ENCODE data around the gene PRMT7.
"Not testable (repeated sequence)": the region's sequence is repeated elsewhere in the genome, so short reads cannot be mapped to it uniquely, and the experiment has no call there.

PRMT7 gene

DNA sequence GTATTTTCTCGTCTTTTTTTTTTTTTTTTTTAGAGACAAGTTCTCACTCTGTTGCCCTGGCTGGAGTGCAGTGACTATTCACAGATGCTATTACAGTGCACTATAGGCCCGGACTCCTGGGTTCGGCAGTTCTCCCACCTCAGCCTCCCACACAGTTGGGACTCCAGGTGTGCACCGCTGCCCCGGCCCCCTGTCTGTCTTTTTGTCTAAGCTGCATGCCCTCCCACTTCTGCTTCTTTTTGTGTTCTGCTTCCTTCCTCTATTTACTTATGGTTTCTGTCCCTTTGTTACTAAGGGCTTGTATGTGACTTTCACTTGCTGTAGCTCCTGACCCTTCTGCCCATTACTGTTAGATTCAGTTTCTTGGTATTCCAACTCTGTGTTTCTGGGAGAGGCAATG, 26.0 kb upstream of the PRMT7 start:
- no peak for DNase-seq

- DNase-seq: no peak
Measured at GRCh38 chr16:68285683-68286082, 25.1 kb upstream of the PRMT7 start.

- no peak for DNase-seq
Measured at GRCh38 chr16:68286153-68287074, 24.4 kb upstream of the PRMT7 start.

GRCh38 chr16:68287276-68288251, 23.3 kb upstream of the PRMT7 start:
- DNase-seq: no peak

- no peak for DNase-seq
Measured at GRCh38 chr16:68288252-68288650, 22.6 kb upstream of the PRMT7 start.

GRCh38 chr16:68288796-68289195, 22.0 kb upstream of the PRMT7 start:
- not testable (repeated sequence) for DNase-seq

GRCh38 chr16:68289202-68289601, 21.6 kb upstream of the PRMT7 start:
- no peak for DNase-seq

- peak; percentile 52 to 55 for DNase-seq
Measured at GRCh38 chr16:68289621-68290329, 21.0 kb upstream of the PRMT7 start.

- DNase-seq: no peak
Measured at GRCh38 chr16:68290450-68290849, 20.4 kb upstream of the PRMT7 start.

DNA sequence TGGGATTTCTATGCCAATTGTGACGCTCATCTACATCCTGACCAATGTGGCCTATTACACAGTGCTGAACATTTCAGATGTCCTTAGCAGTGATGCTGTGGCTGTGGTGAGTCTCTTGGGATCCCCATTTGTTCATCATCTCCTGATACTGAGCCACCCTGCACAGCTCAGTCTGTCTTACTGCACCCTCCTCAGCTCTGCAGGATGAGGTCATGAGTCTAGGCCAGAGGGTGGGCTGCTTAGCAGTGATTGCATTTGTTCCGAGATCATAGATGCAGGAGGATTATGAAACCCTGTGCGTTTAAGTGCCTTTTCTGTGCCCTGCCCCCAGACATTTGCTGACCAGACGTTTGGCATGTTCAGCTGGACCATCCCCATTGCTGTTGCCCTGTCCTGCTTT, 19.6 kb upstream of the PRMT7 start:
- no peak for DNase-seq

DNA sequence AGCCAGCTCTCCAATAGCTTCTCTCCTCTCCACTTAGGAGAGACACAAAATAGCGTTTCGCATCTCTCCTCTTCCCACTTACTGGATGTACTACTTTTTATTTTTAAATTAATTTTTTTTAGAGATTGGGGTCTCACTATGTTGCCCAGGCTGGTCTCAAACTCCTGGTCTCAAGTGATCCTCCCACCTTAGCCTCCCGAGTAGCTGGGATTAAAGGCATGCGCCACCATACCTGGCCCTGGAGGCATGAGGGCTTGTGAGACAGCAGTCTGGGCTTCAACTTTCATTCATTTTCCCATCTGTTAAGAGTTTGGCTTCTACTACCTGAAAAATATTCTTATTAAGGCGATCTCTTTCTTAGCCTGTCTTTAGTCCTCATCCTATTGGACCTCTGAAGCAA, 18.4 kb upstream of the PRMT7 start:
- DNase-seq: no peak

GRCh38 chr16:68296291-68296690, 14.5 kb upstream of the PRMT7 start:
- no peak for DNase-seq

- no peak for DNase-seq
Measured at GRCh38 chr16:68296693-68297092, 14.1 kb upstream of the PRMT7 start.

DNA sequence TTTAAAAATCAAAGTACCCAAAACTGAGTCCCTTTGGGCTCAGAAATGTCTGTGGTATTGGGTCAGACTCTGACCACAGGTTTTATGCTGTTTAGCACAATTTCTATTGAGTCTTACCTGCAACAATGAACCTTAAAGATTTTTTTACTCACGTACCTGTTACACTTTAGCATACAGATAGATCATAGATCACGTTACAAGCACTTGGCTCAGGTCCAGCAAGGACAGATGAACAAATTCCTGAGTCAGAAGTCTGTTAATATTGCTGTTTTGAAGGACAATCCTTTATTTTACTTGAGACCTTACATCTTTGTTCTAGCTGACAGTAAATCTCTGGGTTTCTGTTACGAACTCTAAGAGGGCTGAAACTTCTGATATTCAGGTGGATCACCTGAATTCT, 12.9 kb upstream of the PRMT7 start:
- no peak for DNase-seq

DNA sequence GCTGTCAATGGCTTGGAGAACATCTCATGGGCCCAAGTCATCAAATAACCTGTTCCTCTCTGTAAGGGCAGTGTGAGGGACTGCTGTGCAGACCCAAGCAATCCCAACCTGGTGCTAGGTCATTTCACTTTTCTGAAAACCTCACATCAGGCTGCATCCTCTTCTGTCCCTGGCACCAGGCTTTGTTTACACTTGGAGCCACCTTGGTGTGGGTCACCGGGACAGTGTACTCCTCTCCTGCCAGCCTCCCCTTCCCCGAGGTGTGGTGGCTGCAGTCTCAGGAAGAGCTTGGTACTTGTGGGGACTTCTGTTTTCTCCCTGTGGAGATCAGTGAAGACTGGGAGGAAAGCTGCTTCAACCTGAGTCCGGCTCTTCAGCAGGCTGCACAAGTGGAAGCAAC, 12.5 kb upstream of the PRMT7 start:
- DNase-seq: no peak

GRCh38 chr16:68298907-68299561, 11.8 kb upstream of the PRMT7 start:
- DNase-seq: no peak

- DNase-seq: no peak
Measured at GRCh38 chr16:68299571-68300453, 11.0 kb upstream of the PRMT7 start.

DNA sequence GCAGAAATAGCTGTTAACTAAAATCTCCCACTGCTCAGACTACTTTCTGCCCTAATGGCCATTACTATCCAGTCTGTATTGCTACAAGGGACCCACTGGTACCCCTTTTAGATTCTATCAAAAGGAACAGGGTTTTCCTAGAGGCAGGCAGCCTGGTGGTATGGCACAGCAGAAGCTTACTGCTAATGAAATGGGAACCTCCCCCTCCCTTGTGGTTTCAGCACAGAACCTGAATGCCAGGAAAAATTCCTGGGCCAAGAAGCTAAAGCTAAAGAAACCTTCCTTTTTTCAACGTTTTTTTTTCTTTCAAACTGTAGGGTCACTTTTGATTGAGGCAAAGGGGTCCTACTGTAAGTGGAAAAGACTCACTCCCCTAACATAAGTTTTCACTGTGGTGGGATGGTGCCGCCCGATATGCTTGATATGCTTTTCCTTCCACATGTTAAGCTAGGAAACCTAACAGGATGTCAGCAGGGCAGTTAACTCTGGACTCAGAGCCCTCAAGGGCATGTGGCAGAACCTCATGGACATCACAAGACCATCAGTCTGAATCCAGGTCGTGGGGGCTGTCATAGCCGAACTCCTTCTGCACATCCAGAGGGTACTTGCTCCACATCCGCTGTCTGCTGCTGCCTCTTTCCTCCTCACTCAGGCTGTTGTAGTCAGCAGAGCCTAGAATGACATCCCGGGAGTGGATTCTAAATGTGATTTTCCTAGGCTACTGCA, 9.9 kb upstream of the PRMT7 start:
- DNase-seq: no peak

- no peak for DNase-seq
Measured at GRCh38 chr16:68306633-68307032, 4.2 kb upstream of the PRMT7 start.

GRCh38 chr16:68309799-68310198, 1.0 kb upstream of the PRMT7 start:
- DNase-seq: no peak

DNA sequence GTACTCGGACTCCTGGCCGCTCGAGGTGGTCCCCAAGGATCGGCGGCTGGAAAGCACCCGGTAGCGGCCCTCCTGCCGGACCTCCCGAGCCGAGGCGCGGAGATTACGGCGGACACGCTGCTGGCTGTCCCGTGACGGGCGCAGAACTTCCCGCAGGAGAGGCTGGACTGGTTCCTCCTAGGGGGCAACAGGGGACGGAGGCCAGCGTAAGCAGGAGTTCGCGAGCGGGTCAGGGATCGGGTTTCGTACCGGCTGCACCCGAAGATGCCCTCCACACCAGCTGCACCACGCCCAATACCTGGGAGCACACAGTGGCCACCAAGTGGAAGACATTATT, 414 bp upstream of the PRMT7 start:
- DNase-seq: no peak
